K562 (cell line): ENCODE data around the gene CAPN5. TPM values are rescaled to one million over a fixed set of nuclear protein-coding genes. Genes with fewer than 3 reads are reported as not detected.

Experiments
- ATAC-seq: fragments of 200-7000 bp; cut with Tn5 transposase; 3 replicates; pipeline ENCODE4 v1.9.1; 2020; ENCODE audit warnings: moderate library complexity
- BruUV-seq: library from RNA; stranded (reverse); fragments of 400-500 nt; replicated peaks from 2 replicates; lab custom pipeline; 2021; lab: Mats Ljungman, UMichigan
- CTCF ChIA-PET: fragments of 300-600 bp; formaldehyde crosslinking; extraction: SDS; loops from one replicate; lab custom pipeline; 2021; ENCODE audit warnings: low intra/inter-chr PET ratio; lab: Yijun Ruan, JAX
- POLR2A ChIA-PET: fragments of 300-600, 350-650 bp; sonication (Branson Sonifier 250); formaldehyde crosslinking; extraction: SDS; loops from one replicate; lab custom pipeline; 2021; ENCODE audit warnings: antibody characterized with exemption, inconsistent platforms; lab: Yijun Ruan, JAX
- DNase-seq, 4 experiments: peaks; one replicate each; pipeline versions ENCODE4 v3.0.0 to v3.0.0-alpha.2; 2011 to 2018; ENCODE audit warnings: low spot score in 3 of 4, mixed read lengths in 3 of 4; ENCODE audit errors: extremely low read depth in 1 of 4
- FAIRE-seq: peaks from 2 replicates; lab custom pipeline; 2011; peaks lifted over from hg19 to GRCh38; lab: Jason Lieb, UNC
- H2AFZ ChIP-seq: 2 replicates; pipeline ENCODE4 v1.6.0; 2011; ENCODE audit warnings: low read depth, low read length, control low read depth, inconsistent platforms
- H3K27ac ChIP-seq: fragments of 200-600 bp; 3 replicates; pipeline ENCODE4 v1.8.0; 2011; ENCODE audit warnings: low read depth, mild to moderate bottlenecking, control low read depth, inconsistent platforms, low read length, moderate library complexity, mixed read lengths; ENCODE audit errors: extremely low read depth
- H3K27me3 ChIP-seq, 2 experiments: fragments of 300-600 bp in 1 of 2; 2 replicates in 1 of 2; 3 replicates in 1 of 2; pipeline versions ENCODE4 v1.6.0 to v1.8.0; 2011; ENCODE audit warnings: inconsistent platforms in 2 of 2, low read length in 2 of 2, mild to moderate bottlenecking in 1 of 2, mixed read lengths in 1 of 2, moderate library complexity in 1 of 2; ENCODE audit not compliant: control insufficient read depth in 2 of 2, insufficient read depth in 2 of 2
- H3K36me3 ChIP-seq: fragments of 300-600 bp; 3 replicates; pipeline ENCODE4 v1.8.0; 2011; ENCODE audit warnings: mild to moderate bottlenecking, low read length, inconsistent platforms; ENCODE audit not compliant: control insufficient read depth, insufficient read depth
- H3K4me1 ChIP-seq, 2 experiments: fragments of 200-600 bp in 1 of 2; replicated peaks in 1 of 2; 2 replicates in 1 of 2; 3 replicates in 1 of 2; pipeline versions ENCODE4 v1.5.1 to v1.8.0; 2011; ENCODE audit warnings: inconsistent platforms in 2 of 2, low read length in 2 of 2, mild to moderate bottlenecking in 1 of 2, mixed read lengths in 1 of 2, moderate library complexity in 1 of 2; ENCODE audit not compliant: control insufficient read depth in 2 of 2, insufficient read depth in 2 of 2
- H3K4me2 ChIP-seq: 2 replicates; pipeline ENCODE4 v1.6.1; 2011; ENCODE audit warnings: low read length, control low read depth, inconsistent platforms, mixed read lengths; ENCODE audit not compliant: insufficient read depth
- H3K4me3 ChIP-seq: fragments of 200-600 bp; sonication (generic), shearing (Covaris generic); 2 replicates; pipeline ENCODE4 v1.5.1; 2016; ENCODE audit warnings: control low read depth, inconsistent platforms
- H3K79me2 ChIP-seq: fragments of 200-600 bp; 3 replicates; pipeline ENCODE4 v1.8.0; 2011; ENCODE audit warnings: low read length, inconsistent platforms; ENCODE audit not compliant: control insufficient read depth, insufficient read depth
- H3K9ac ChIP-seq, 2 experiments: 2 replicates each; pipeline versions ENCODE4 v1.6.0 to v1.6.1; 2011; ENCODE audit warnings: low read depth in 2 of 2, low read length in 2 of 2, control low read depth in 1 of 2, inconsistent platforms in 1 of 2, mild to moderate bottlenecking in 1 of 2, mixed read lengths in 1 of 2; ENCODE audit not compliant: insufficient read depth in 1 of 2
- H3K9me1 ChIP-seq: one replicate; pipeline ENCODE4 v1.6.0; 2011; ENCODE audit warnings: inconsistent platforms, mild to moderate bottlenecking, low read length, moderate library complexity; ENCODE audit not compliant: control insufficient read depth, insufficient read depth
- H3K9me3 ChIP-seq: replicated peaks from 2 replicates; pipeline ENCODE4 v1.5.1; 2011; ENCODE audit warnings: low read depth, low read length, inconsistent platforms; ENCODE audit not compliant: control insufficient read depth, insufficient read depth
- H4K20me1 ChIP-seq: replicated peaks from 2 replicates; pipeline ENCODE4 v1.6.1; 2011; ENCODE audit warnings: low read length, inconsistent platforms, mixed read lengths; ENCODE audit not compliant: control insufficient read depth, insufficient read depth
- ARID2 ChIP-seq: fragments of 450-650 bp; IDR thresholded peaks from 2 replicates; pipeline ENCODE4 v1.6.1; 2017; ENCODE audit warnings: antibody characterized with exemption, mild to moderate bottlenecking
- BCOR ChIP-seq: fragments of 450-650 bp; IDR thresholded peaks from 2 replicates; pipeline ENCODE4 v1.6.1; 2016
- BRF1 ChIP-seq: IDR thresholded peaks from 3 replicates; pipeline ENCODE4 v1.6.1; 2011; ENCODE audit warnings: borderline replicate concordance, mild to moderate bottlenecking; ENCODE audit not compliant: insufficient read length; ENCODE audit errors: extremely low read depth
- CEBPG ChIP-seq, 3 experiments: fragments of 200-800 bp in 1 of 3; sonication (Bioruptor generic) in 1 of 3; sonication (generic) in 1 of 3; formaldehyde crosslinking in 1 of 3; IDR thresholded peaks in 2 of 3; conservative IDR thresholded peaks in 1 of 3; 2 replicates each; pipeline versions ENCODE4 v1.6.1 to v1.8.0; 2016 to 2022; ENCODE audit warnings: missing compliant biosample characterization in 2 of 3, missing genetic modification characterization in 2 of 3, mild to moderate bottlenecking in 1 of 3, missing genetic modification reagents in 1 of 3
- E4F1 ChIP-seq: fragments of 250-450 bp; sonication (Bioruptor Pico); IDR thresholded peaks from 2 replicates; pipeline ENCODE4 v1.5.0; 2021; ENCODE audit warnings: mild to moderate bottlenecking, borderline replicate concordance
- NFRKB ChIP-seq: fragments of 450-650 bp; IDR thresholded peaks from 2 replicates; pipeline ENCODE4 v1.6.1; 2016; ENCODE audit warnings: low read depth
- RBM39 ChIP-seq: fragments of 200-400 bp; formaldehyde crosslinking; optimal IDR thresholded peaks from 2 replicates; pipeline ENCODE3; 2018; ENCODE audit warnings: low read depth, low read length
- SNAPC5 ChIP-seq: fragments of 250-450 bp; sonication (Bioruptor Pico); IDR thresholded peaks from 2 replicates; pipeline ENCODE4 v1.8.0; 2021; ENCODE audit warnings: moderate library complexity, mild to moderate bottlenecking, inconsistent platforms
- SP1 ChIP-seq: sonication (generic); formaldehyde crosslinking; IDR thresholded peaks from 2 replicates; pipeline ENCODE4 v1.8.1; 2022; ENCODE audit warnings: mild to moderate bottlenecking, missing genetic modification reagents
- TGIF2 ChIP-seq: sonication (generic); formaldehyde crosslinking; IDR thresholded peaks from 2 replicates; pipeline ENCODE4 v1.8.1; 2022; ENCODE audit warnings: mild to moderate bottlenecking, missing genetic modification reagents, moderate library complexity
- ZNF140 ChIP-seq: fragments of 250-450 bp; sonication (Bioruptor Pico); IDR thresholded peaks from 2 replicates; pipeline ENCODE4 v1.8.0; 2021; ENCODE audit warnings: moderate library complexity, mild to moderate bottlenecking, inconsistent platforms
- ZNF212 ChIP-seq: fragments of 450-650 bp; formaldehyde crosslinking; IDR thresholded peaks from 2 replicates; pipeline ENCODE4 v1.4.0; 2020; ENCODE audit warnings: mild to moderate bottlenecking
- ZNF280A ChIP-seq: fragments of 450-650 bp; IDR thresholded peaks from 2 replicates; pipeline ENCODE4 v1.6.1; 2018; ENCODE audit warnings: mild to moderate bottlenecking, low read depth; ENCODE audit not compliant: partially characterized antibody
- ZNF354B ChIP-seq: fragments of 250-450 bp; sonication (Bioruptor Pico); IDR thresholded peaks from 2 replicates; pipeline ENCODE4 v1.4.0; 2020
- ZNF583 ChIP-seq: fragments of 250-450 bp; sonication (Bioruptor Pico); IDR thresholded peaks from 2 replicates; pipeline ENCODE4 v1.4.0; 2020
- ZNF655 ChIP-seq: fragments of 250-450 bp; sonication (Bioruptor Pico); IDR thresholded peaks from 2 replicates; pipeline ENCODE4 v1.5.0; 2021
- WGBS: fragments of 100-300 bp; shearing (Covaris generic); methylation state at CpG from one replicate; pipeline ENCODE4 v1.1.6; 2016; ENCODE audit warnings: low coverage, mixed read lengths; ENCODE audit not compliant: insufficient coverage; ENCODE audit errors: missing lambda C conversion rate; 5-methylcytosine and 5-hydroxymethylcytosine counted together
- in situ Hi-C: fragments of 300-500 bp; cut with MboI; formaldehyde crosslinking; loops from 4 replicates; pipeline ENCODE4 v1.15.0; 2018; ENCODE audit warnings: inconsistent platforms, mixed read lengths
- intact Hi-C: fragments of 100-400 bp; cut with micrococcal nuclease; formaldehyde crosslinking; loops from 2 replicates; pipeline ENCODE4 v1.14.2; 2022
- polyA plus RNA-seq, 8 experiments: library from polyadenylated mRNA; depleted of rRNA in 4 of 8; stranded (reverse) in 5 of 8; unstranded in 3 of 8; fragments of >200 nt; fragmentation: Nextera tagmentation in 2 of 8; fragmentation: Illumina TruSeq in 1 of 8; extraction: Ambion mirVana in 2 of 8; extraction: Trizol in 1 of 8; gene quantifications; 2 replicates each; pipeline versions ENCODE4 v1.2.1 to v1.2.3, GENCODE V29; 2011 to 2014; ENCODE audit warnings: inconsistent platforms in 1 of 8, missing spikeins in 1 of 8
- total RNA-seq, 7 experiments: library from RNA; depleted of rRNA in 6 of 7; stranded (reverse); fragments of >200 nt in 6 of 7; fragmentation: Illumina TruSeq in 2 of 7; extraction: Trizol in 2 of 7; gene quantifications; 2 replicates each; pipeline versions ENCODE4 v1.2.1 to v1.2.3, GENCODE V29; 2011 to 2021; ENCODE audit warnings: low replicate concordance in 1 of 7

CAPN5 gene
- total and polyA plus RNA-seq, 9 of the 15 experiments (the other 6 are each of a cell fraction or from before 2014, with no cell fraction given) = 0.04 to 0.44 (median 0.14) TPM; not detected in 2

- 9% methylated on average over 8 of the region's 8 CpGs for WGBS
- no peaks in the 10 kb centered on the region for H3K9me1 ChIP-seq
- no peak overlapping the region for H3K27ac ChIP-seq
- no TSS peak for BruUV-seq
- H3K4me2 ChIP-seq = no peak overlapping the region
- DNase-seq (no peak), FAIRE-seq (no peak), ATAC-seq (no peak)
- peaks cover 0 to 7% of the 10 kb centered on the region in 2 experiments; a peak in 3 of 5 replicates for H3K4me1 ChIP-seq
- H2AFZ ChIP-seq = no peak overlapping the region
- H3K27me3 ChIP-seq = peaks cover 22 to 77% of the 10 kb centered on the region in 2 experiments
- no peak overlapping the region for H3K4me3 ChIP-seq
- intact Hi-C loops (no loop called here), in situ Hi-C loops (no loop called here)
- peaks cover 3% of the 10 kb centered on the region; the same call in 1 of the 2 replicates for H4K20me1 ChIP-seq
- ChIA-PET CTCF (no interaction called here), POLR2A (interaction anchor here (1.3 kb wide), 2 partner anchors 8 to 12 kb away, joined by 3 to 4 read pairs; no protein-coding TSS in a partner anchor)
- no peak overlapping the region for H3K9ac ChIP-seq
- H3K79me2 ChIP-seq = no peaks in the 10 kb centered on the region
- no peaks in the 10 kb centered on the region for H3K9me3 ChIP-seq
- H3K36me3 ChIP-seq = no peaks in the 10 kb centered on the region
- TF ChIP-seq ARID2 (no peak), ZNF583 (CRISPR knock-in tag) (no peak), ZNF280A (no peak), ZNF354B (CRISPR knock-in tag) (no peak), SP1 (CRISPR knock-in tag) (no peak), BRF1 (no peak), RBM39 (no peak), E4F1 (CRISPR knock-in tag) (no peak), BCOR (no peak), NFRKB (no peak), TGIF2 (CRISPR knock-in tag) (no peak), ZNF655 (CRISPR knock-in tag) (no peak), ZNF212 (CRISPR knock-in tag) (no peak), SNAPC5 (CRISPR knock-in tag) (no peak), CEBPG (CRISPR knock-in tag; IDR thresholded peaks at IDR 0.05) (no peak), CEBPG (tag; conservative IDR thresholded peaks at IDR 0.05 in 1 of 2, IDR thresholded peaks at IDR 0.05 in 1 of 2) (no peak), ZNF140 (CRISPR knock-in tag) (no peak)
These were observed 82.4 kb downstream of the CAPN5 start for GRCh38 chr11:77148963-77149715.
